HG03469 (cell line): ENCODE measurements around the gene BCHE.

Experiments used
- ATAC-seq: cut with Tn5 transposase; IDR thresholded peaks from one replicate; pipeline ENCODE4 v1.9.1; 2021; ENCODE audit warnings: mild to moderate bottlenecking, moderate library complexity, moderate number of reproducible peaks; ENCODE audit not compliant: unreplicated experiment

The BCHE gene

DNA sequence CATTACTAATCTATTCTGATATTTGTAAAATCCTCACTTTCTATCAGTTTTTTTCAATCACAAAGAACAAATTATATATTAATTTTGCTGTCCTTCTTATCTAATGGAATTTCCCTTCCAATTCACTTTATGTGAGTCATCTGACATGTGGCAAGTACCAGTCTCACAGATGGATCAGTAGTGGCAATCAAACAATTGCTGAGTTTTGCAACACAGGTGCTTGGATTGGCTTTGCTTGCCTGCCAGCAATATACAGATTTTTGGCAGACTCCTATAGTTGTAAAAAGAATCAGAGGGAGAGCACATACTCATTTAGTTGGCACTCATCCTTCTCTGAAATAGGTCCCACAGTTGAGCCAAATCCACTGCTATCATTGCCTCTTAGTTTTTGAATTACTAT, 83.7 kb downstream of the BCHE start:
- no peak for ATAC-seq

- ATAC-seq: no peak
These were observed 85.6 kb downstream of the BCHE start for GRCh38 chr3:165751637-165752036.

- no peak for ATAC-seq
These were observed 87.4 kb downstream of the BCHE start for GRCh38 chr3:165749821-165750220.

DNA sequence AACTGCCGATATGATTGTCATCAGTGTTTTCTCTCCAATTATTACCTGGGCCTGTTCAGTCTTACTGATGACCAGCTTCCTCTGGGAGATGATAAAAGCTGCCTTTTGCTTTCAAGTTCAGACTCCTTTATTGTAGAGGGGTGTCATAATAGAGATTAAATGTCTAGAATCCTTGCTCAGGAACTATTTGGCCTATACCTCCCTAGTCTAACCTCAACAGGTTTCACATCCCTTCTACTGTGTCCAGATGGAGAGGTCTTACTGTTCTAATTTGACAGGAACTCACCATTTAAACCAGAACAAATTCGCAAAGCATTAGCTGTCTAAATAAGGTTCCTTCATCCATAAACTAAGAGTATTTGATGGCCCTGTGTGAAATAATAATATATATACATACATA, 88.0 kb downstream of the BCHE start:
- no peak for ATAC-seq

DNA sequence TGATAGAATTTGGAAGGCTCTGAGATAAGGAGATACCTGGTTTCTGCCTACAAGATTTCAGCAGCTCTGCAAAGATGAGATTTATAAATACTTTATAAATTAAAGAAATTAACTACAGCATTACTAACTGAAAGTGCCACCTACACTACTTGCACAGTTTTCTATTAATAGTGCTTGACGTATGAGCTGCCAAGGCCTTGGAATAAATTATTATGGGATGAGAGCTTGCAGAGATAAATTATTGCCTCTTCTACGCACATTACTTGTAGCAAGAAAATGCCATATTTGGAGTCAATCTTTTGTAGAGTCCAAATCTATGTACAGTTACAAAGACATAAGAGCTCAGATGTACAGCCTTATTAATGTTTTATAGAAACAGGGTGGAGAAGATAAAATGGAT, 89.1 kb downstream of the BCHE start:
- ATAC-seq: no peak

- ATAC-seq: no peak
These were observed 90.3 kb downstream of the BCHE start for GRCh38 chr3:165746874-165747273.

GRCh38 chr3:165744025-165744424, 93.2 kb downstream of the BCHE start:
- no peak for ATAC-seq

DNA sequence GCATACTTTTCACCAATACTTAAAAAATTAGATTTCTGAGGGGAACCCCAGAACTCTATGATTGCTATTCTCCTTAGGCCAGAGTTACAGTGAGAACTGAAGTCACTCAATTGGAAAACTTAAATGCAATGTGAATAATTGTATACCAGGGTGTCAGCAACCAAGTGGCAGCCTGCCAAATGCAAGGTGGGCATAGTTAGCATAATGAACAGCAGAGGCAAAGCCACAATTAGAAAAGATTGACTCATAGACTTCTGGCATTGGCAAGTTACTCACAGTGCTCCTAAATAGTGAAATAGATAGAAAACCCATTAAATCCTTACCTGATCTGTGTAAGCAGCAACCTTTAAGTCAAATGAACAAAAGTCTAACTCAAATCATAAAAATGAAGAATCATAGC, 94.9 kb downstream of the BCHE start:
- no peak for ATAC-seq

GRCh38 chr3:165729756-165730155, 107.5 kb downstream of the BCHE start:
- ATAC-seq: no peak

DNA sequence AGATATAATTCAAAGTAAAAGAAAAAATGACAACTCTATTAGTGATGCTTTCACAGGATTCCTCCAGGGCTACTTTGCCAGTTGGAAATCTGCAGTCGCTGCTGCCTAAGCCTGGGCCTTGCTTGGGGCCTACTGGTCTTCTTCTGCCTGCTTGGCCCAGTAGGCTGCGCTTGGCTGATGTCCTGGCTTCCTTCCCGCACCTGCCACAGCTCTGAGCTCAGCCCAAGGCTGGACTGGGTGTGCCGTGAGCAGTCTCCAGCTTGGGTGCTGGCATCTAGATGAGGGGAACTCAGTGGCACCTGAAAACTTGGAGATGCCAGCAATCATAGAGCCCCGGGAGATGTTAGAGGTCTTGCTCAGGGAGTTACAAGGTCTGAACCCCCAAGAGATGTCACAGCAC, 108.3 kb downstream of the BCHE start:
- no peak for ATAC-seq

GRCh38 chr3:165725296-165725695, 111.9 kb downstream of the BCHE start:
- no peak for ATAC-seq
